HepG2 (cell line): ENCODE results near the gene SP3. TPM values are rescaled to one million over a fixed set of nuclear protein-coding genes. Genes with fewer than 3 reads are reported as not detected.

Experiments
- ATAD3A ChIP-seq: sonication (generic); formaldehyde crosslinking; IDR thresholded peaks from 2 replicates; pipeline ENCODE4 v1.4.0; 2020; ENCODE audit warnings: missing genetic modification reagents
- CREM ChIP-seq, 2 experiments: sonication (generic) in 1 of 2; formaldehyde crosslinking in 1 of 2; IDR thresholded peaks; 2 replicates each; pipeline versions ENCODE4 v1.4.0 to v1.6.1; 2016 to 2020; ENCODE audit warnings: antibody characterized with exemption in 1 of 2, mild to moderate bottlenecking in 1 of 2, missing genetic modification reagents in 1 of 2
- DPF2 ChIP-seq: sonication (generic); formaldehyde crosslinking; IDR thresholded peaks from 2 replicates; pipeline ENCODE4 v1.4.0; 2020; ENCODE audit warnings: mild to moderate bottlenecking, low read depth, missing genetic modification reagents, borderline replicate concordance
- HNRNPLL ChIP-seq: fragments of 200-400 bp; formaldehyde crosslinking; IDR thresholded peaks from 2 replicates; pipeline ENCODE4 v1.6.1; 2017; ENCODE audit warnings: mild to moderate bottlenecking, low read depth, low read length; ENCODE audit not compliant: poor library complexity, severe bottlenecking
- HOXA3 ChIP-seq: sonication (generic); formaldehyde crosslinking; IDR thresholded peaks from 2 replicates; pipeline ENCODE4 v1.5.0; 2020; ENCODE audit warnings: missing genetic modification reagents
- MAZ ChIP-seq, 2 experiments: sonication (generic) in 1 of 2; formaldehyde crosslinking in 1 of 2; IDR thresholded peaks; 2 replicates each; pipeline versions ENCODE4 v1.5.0 to v1.6.1; 2012 to 2020; ENCODE audit warnings: low read depth in 2 of 2, mild to moderate bottlenecking in 2 of 2, borderline replicate concordance in 1 of 2, improper control_type of control experiment in 1 of 2, low read length in 1 of 2, missing genetic modification reagents in 1 of 2, moderate library complexity in 1 of 2
- MIER3 ChIP-seq: IDR thresholded peaks from 2 replicates; pipeline ENCODE4 v1.6.1; 2016; ENCODE audit warnings: missing compliant biosample characterization, borderline replicate concordance
- MIXL1 ChIP-seq: IDR thresholded peaks from 2 replicates; pipeline ENCODE4 v1.6.1; 2016
- NBN ChIP-seq: fragments of 450-650 bp; conservative IDR thresholded peaks from 2 replicates; pipeline ENCODE4 v1.6.1; 2017
- NCOA1 ChIP-seq: sonication (generic); formaldehyde crosslinking; IDR thresholded peaks from 2 replicates; pipeline ENCODE4 v1.9.0; 2021; ENCODE audit warnings: missing genetic modification reagents
- RXRB ChIP-seq: IDR thresholded peaks from 2 replicates; pipeline ENCODE4 v1.6.1; 2016; ENCODE audit warnings: borderline replicate concordance, missing genetic modification reagents, missing compliant biosample characterization
- SOX13 ChIP-seq, 3 experiments: fragments of 450-650 bp in 1 of 3; sonication (generic) in 1 of 3; formaldehyde crosslinking in 1 of 3; IDR thresholded peaks in 2 of 3; conservative IDR thresholded peaks in 1 of 3; 2 replicates each; pipeline versions ENCODE4 v1.5.0 to v1.6.1; 2016 to 2020; ENCODE audit warnings: antibody characterized with exemption in 1 of 3, mild to moderate bottlenecking in 1 of 3, missing compliant biosample characterization in 1 of 3, missing genetic modification reagents in 1 of 3, moderate library complexity in 1 of 3
- STAG1 ChIP-seq: sonication (generic); formaldehyde crosslinking; IDR thresholded peaks from 2 replicates; pipeline ENCODE4 v1.4.0; 2020; ENCODE audit warnings: missing genetic modification reagents
- TEAD3 ChIP-seq: optimal IDR thresholded peaks from 2 replicates; pipeline ENCODE3; 2016; ENCODE audit warnings: borderline replicate concordance
- ZBTB3 ChIP-seq: sonication (generic); formaldehyde crosslinking; IDR thresholded peaks from 2 replicates; pipeline ENCODE4 v1.4.0; 2020; ENCODE audit warnings: low read depth, mild to moderate bottlenecking, moderate library complexity, missing genetic modification reagents, borderline replicate concordance
- ZBTB8A ChIP-seq: sonication (generic); formaldehyde crosslinking; IDR thresholded peaks from 2 replicates; pipeline ENCODE4 v1.4.0; 2020; ENCODE audit warnings: mild to moderate bottlenecking, low read depth, missing genetic modification reagents, borderline replicate concordance
- ZFX ChIP-seq: sonication (generic); formaldehyde crosslinking; IDR thresholded peaks from 2 replicates; pipeline ENCODE4 v1.4.0; 2020; ENCODE audit warnings: mild to moderate bottlenecking, low read depth, missing genetic modification reagents, moderate library complexity
- ZNF264 ChIP-seq: sonication (generic); formaldehyde crosslinking; IDR thresholded peaks from 2 replicates; pipeline ENCODE4 v1.4.0; 2020; ENCODE audit warnings: missing genetic modification reagents
- ZNF747 ChIP-seq: sonication (generic); formaldehyde crosslinking; IDR thresholded peaks from 2 replicates; pipeline ENCODE4 v1.8.1; 2023; ENCODE audit warnings: missing genetic modification reagents, mild to moderate bottlenecking, borderline replicate concordance
- ZNF768 ChIP-seq: sonication (generic); formaldehyde crosslinking; IDR thresholded peaks from 2 replicates; pipeline ENCODE4 v1.4.0; 2020; ENCODE audit warnings: missing genetic modification reagents
- polyA plus RNA-seq, 8 experiments: library from polyadenylated mRNA; depleted of rRNA in 3 of 8; stranded (reverse) in 7 of 8; unstranded in 1 of 8; fragments of >200 nt; fragmentation: Illumina TruSeq in 4 of 8; extraction: Trizol in 4 of 8; gene quantifications; 2 replicates each; pipeline versions ENCODE4 v1.2.1 to v1.2.3, GENCODE V29; 2011 to 2016; ENCODE audit warnings: low read depth in 4 of 8, missing spikeins in 1 of 8, mixed read lengths in 1 of 8; ENCODE audit not compliant: insufficient read depth in 1 of 8
- total RNA-seq, 5 experiments: library from RNA; depleted of rRNA; stranded (reverse); fragments of >200 nt; fragmentation: Illumina TruSeq; extraction: Trizol; gene quantifications; 2 replicates each; pipeline ENCODE4 v1.2.3, GENCODE V29; 2016; ENCODE audit warnings: low read depth in 1 of 5
- TF ChIP-seq, protein P1 (sequence below): sonication (generic); formaldehyde crosslinking; IDR thresholded peaks from 2 replicates; pipeline ENCODE4 v1.5.0; 2020; ENCODE audit warnings: mild to moderate bottlenecking, missing genetic modification reagents, borderline replicate concordance
- TF ChIP-seq, protein P2 (sequence below): IDR thresholded peaks from 2 replicates; pipeline ENCODE4 v1.6.1; 2016; ENCODE audit warnings: missing genetic modification reagents, missing compliant biosample characterization

SP3 gene
- total and polyA plus RNA-seq, 2 of the 13 experiments (the other 11 are each of a cell fraction or from before 2014, with no cell fraction given), result 57.3 to 132 TPM

DNA sequence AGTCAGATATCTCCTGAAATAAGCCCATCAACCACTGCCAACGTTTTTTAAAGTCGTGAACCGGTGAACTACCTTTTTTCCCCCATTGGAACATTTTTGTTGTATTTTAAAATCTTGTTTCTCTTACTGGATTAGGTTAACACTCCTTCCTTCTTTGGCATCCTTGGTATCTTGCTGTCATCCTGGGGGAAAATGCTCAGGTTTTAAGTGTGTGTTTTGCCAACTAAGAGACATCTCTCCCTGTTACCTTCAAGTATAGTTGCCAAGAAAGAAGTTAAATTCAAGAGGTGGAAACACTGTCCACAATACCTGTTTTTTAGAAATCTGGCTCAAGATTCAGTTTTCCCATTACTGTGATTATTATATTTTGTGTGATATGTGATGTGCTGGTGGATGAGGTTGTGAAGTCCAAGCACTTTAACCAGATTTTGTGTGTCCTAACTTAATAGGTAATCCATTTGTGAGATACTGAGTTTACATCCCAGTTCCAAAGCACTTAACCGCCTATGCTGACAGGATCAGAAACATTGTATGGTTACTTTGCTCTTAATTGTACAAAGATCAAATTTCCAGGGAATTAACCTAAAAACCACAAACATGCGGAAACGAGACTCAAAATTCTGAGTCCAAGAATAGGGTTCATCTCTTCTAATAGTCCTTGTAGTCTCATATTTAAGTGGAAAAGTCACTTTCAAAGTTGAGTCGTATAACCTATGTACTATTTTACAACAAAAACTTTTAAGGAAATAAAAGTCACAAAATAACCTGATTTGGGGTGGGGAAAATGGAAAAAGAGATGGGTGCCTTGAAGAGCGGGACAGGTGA lies 1.3 kb upstream of the SP3 start (continued):
- no peak for TF ChIP-seq SOX13 (IDR thresholded peaks at IDR 0.05)
- peak in 1 of 2 experiments; percentile 58; a peak in 1 of 4 replicates for TF ChIP-seq SOX13 (CRISPR knock-in tag; conservative IDR thresholded peaks at IDR 0.05 in 1 of 2, IDR thresholded peaks at IDR 0.05 in 1 of 2)
- TF ChIP-seq ZNF768 (CRISPR knock-in tag), result no peak
- TF ChIP-seq MAZ (IDR thresholded peaks at IDR 0.05; ENCODE audit: borderline replicate concordance, low read depth, low read length), result no peak
- 0 out of 2 replicates have a peak, but pooled peaks have one; percentile 31 for TF ChIP-seq MAZ (CRISPR knock-in tag; IDR thresholded peaks at IDR 0.05; ENCODE audit: low read depth)
- TF ChIP-seq ATAD3A (CRISPR knock-in tag), result no peak
- TF ChIP-seq DPF2 (CRISPR knock-in tag), result peak; percentile 65; the same call in 1 of the 2 replicates
- peak; percentile 85 for TF ChIP-seq MIXL1
- TF ChIP-seq MIER3 (CRISPR knock-in tag), result 0 out of 2 replicates have a peak, but pooled peaks have one; percentile 30
- TF ChIP-seq NCOA1 (CRISPR knock-in tag), result no peak
- 0 out of 2 replicates have a peak, but pooled peaks have one; percentile 24 for TF ChIP-seq RXRB
- peak; percentile 78 for TF ChIP-seq CREM (IDR thresholded peaks at IDR 0.05)
- no peak for TF ChIP-seq CREM (CRISPR knock-in tag; IDR thresholded peaks at IDR 0.05)
- TF ChIP-seq HNRNPLL, result no peak
- TF ChIP-seq STAG1 (CRISPR knock-in tag), result no peak
- no peak for TF ChIP-seq HOXA3
- TF ChIP-seq, protein P1, sequence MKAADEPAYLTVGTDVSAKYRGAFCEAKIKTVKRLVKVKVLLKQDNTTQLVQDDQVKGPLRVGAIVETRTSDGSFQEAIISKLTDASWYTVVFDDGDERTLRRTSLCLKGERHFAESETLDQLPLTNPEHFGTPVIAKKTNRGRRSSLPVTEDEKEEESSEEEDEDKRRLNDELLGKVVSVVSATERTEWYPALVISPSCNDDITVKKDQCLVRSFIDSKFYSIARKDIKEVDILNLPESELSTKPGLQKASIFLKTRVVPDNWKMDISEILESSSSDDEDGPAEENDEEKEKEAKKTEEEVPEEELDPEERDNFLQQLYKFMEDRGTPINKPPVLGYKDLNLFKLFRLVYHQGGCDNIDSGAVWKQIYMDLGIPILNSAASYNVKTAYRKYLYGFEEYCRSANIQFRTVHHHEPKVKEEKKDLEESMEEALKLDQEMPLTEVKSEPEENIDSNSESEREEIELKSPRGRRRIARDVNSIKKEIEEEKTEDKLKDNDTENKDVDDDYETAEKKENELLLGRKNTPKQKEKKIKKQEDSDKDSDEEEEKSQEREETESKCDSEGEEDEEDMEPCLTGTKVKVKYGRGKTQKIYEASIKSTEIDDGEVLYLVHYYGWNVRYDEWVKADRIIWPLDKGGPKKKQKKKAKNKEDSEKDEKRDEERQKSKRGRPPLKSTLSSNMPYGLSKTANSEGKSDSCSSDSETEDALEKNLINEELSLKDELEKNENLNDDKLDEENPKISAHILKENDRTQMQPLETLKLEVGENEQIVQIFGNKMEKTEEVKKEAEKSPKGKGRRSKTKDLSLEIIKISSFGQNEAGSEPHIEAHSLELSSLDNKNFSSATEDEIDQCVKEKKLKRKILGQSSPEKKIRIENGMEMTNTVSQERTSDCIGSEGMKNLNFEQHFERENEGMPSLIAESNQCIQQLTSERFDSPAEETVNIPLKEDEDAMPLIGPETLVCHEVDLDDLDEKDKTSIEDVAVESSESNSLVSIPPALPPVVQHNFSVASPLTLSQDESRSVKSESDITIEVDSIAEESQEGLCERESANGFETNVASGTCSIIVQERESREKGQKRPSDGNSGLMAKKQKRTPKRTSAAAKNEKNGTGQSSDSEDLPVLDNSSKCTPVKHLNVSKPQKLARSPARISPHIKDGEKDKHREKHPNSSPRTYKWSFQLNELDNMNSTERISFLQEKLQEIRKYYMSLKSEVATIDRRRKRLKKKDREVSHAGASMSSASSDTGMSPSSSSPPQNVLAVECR (CRISPR knock-in tag), result no peak
- TF ChIP-seq ZNF747, result 0 out of 2 replicates have a peak, but pooled peaks have one; percentile 59
- peak; percentile 53; the same call in 1 of the 2 replicates for TF ChIP-seq ZNF264 (CRISPR knock-in tag)
- no peak for TF ChIP-seq ZBTB8A
- TF ChIP-seq ZBTB3 (CRISPR knock-in tag), result peak; percentile 76; the same call in 1 of the 2 replicates
- peak; percentile 92 for TF ChIP-seq TEAD3
- TF ChIP-seq, protein P2, sequence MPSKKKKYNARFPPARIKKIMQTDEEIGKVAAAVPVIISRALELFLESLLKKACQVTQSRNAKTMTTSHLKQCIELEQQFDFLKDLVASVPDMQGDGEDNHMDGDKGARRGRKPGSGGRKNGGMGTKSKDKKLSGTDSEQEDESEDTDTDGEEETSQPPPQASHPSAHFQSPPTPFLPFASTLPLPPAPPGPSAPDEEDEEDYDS (CRISPR knock-in tag), result peak; percentile 91
- no peak for TF ChIP-seq NBN
- TF ChIP-seq ZFX (CRISPR knock-in tag), result 0 out of 2 replicates have a peak, but pooled peaks have one; percentile 36
